HepG2 (cell line): ENCODE results near the gene OPN3. TPM values are rescaled to one million over a fixed set of nuclear protein-coding genes. Genes with fewer than 3 reads are reported as not detected.

Experiments used
- ATAC-seq: fragments of 200-7000 bp; cut with Tn5 transposase; 3 replicates; pipeline ENCODE4 v1.9.1; 2020; ENCODE audit warnings: mild to moderate bottlenecking, moderate library complexity
- BruUV-seq: library from RNA; stranded (reverse); fragments of 400-500 nt; replicated peaks from 2 replicates; lab custom pipeline; 2021; lab: Mats Ljungman, UMichigan
- CTCF ChIA-PET: fragments of 300-600 bp; formaldehyde crosslinking; extraction: SDS; loops from one replicate; lab custom pipeline; 2021; ENCODE audit warnings: low total read pairs, inconsistent platforms, low intra/inter-chr PET ratio; lab: Yijun Ruan, JAX
- POLR2A ChIA-PET: fragments of 350-600 bp; sonication (Branson Sonifier 250); formaldehyde crosslinking; loops from one replicate; lab custom pipeline; 2020; ENCODE audit warnings: antibody characterized with exemption, inconsistent platforms; lab: Yijun Ruan, JAX
- DNase-seq: peaks from one replicate; pipeline ENCODE4 v3.0.0-alpha.2; 2015; ENCODE audit warnings: low spot score
- FAIRE-seq: peaks from 3 replicates; lab custom pipeline; 2011; peaks lifted over from hg19 to GRCh38; lab: Jason Lieb, UNC
- H2AFZ ChIP-seq: one replicate; pipeline ENCODE4 v1.6.1; 2011; ENCODE audit warnings: low read length, inconsistent platforms
- H3K27ac ChIP-seq: fragments of 300-600 bp; 3 replicates; pipeline ENCODE4 v1.8.0; 2011; ENCODE audit warnings: mixed run types, mild to moderate bottlenecking, mixed read lengths, low read length, inconsistent platforms; ENCODE audit not compliant: insufficient read depth; ENCODE audit errors: extremely low read length
- H3K27me3 ChIP-seq, 2 experiments: fragments of 200-600 bp in 1 of 2; 2 replicates in 1 of 2; 3 replicates in 1 of 2; pipeline versions ENCODE4 v1.6.0 to v1.8.0; 2011; ENCODE audit warnings: low read length in 2 of 2, mild to moderate bottlenecking in 2 of 2, moderate library complexity in 2 of 2, inconsistent platforms in 1 of 2; ENCODE audit not compliant: insufficient read depth in 2 of 2, control insufficient read depth in 1 of 2
- H3K36me3 ChIP-seq, 2 experiments: fragments of 200-600 bp in 1 of 2; replicated peaks in 1 of 2; 2 replicates in 1 of 2; 3 replicates in 1 of 2; pipeline versions ENCODE4 v1.5.1 to v1.8.0; 2011; ENCODE audit warnings: low read length in 2 of 2, inconsistent platforms in 1 of 2; ENCODE audit not compliant: insufficient read depth in 2 of 2, control insufficient read depth in 1 of 2
- H3K4me1 ChIP-seq: 2 replicates; pipeline ENCODE4 v1.5.1; 2012; ENCODE audit warnings: low read length, inconsistent platforms; ENCODE audit not compliant: insufficient read depth
- H3K4me2 ChIP-seq: 2 replicates; pipeline ENCODE4 v1.6.0; 2011; ENCODE audit warnings: low read depth, low read length, inconsistent platforms
- H3K4me3 ChIP-seq, 3 experiments: fragments of 200-600 bp in 1 of 3; sonication (generic), shearing (Covaris generic) in 1 of 3; replicated peaks in 1 of 3; 2 replicates each; pipeline ENCODE4 v1.5.1; 2011 to 2016; ENCODE audit warnings: low read length in 3 of 3, inconsistent platforms in 2 of 3, low read depth in 2 of 3, mild to moderate bottlenecking in 2 of 3, control low read depth in 1 of 3, mixed read lengths in 1 of 3; ENCODE audit not compliant: insufficient read depth in 1 of 3
- H3K79me2 ChIP-seq: one replicate; pipeline ENCODE4 v1.6.1; 2011; ENCODE audit warnings: low read length, inconsistent platforms; ENCODE audit not compliant: insufficient read depth
- H3K9ac ChIP-seq: 2 replicates; pipeline ENCODE4 v1.6.0; 2011; ENCODE audit warnings: mild to moderate bottlenecking, low read depth, low read length, inconsistent platforms; ENCODE audit not compliant: insufficient read depth
- H3K9me3 ChIP-seq: 2 replicates; pipeline ENCODE4 v1.5.1; 2012; ENCODE audit warnings: mild to moderate bottlenecking, low read length
- H4K20me1 ChIP-seq: 2 replicates; pipeline ENCODE4 v1.6.0; 2011; ENCODE audit warnings: inconsistent platforms, mild to moderate bottlenecking, low read length, moderate library complexity; ENCODE audit not compliant: insufficient read depth
- ELF3 ChIP-seq: IDR thresholded peaks from 2 replicates; pipeline ENCODE4 v1.6.1; 2016; ENCODE audit warnings: missing genetic modification reagents, missing compliant biosample characterization
- PRPF4 ChIP-seq: fragments of 200-400 bp; formaldehyde crosslinking; IDR thresholded peaks from 2 replicates; pipeline ENCODE4 v1.6.1; 2016; ENCODE audit warnings: low read length, low read depth; ENCODE audit not compliant: poor library complexity, severe bottlenecking
- SP5 ChIP-seq: IDR thresholded peaks from 2 replicates; pipeline ENCODE4 v1.6.1; 2016; ENCODE audit warnings: low read depth, borderline replicate concordance
- ZFP36L2 ChIP-seq: sonication (generic); formaldehyde crosslinking; IDR thresholded peaks from 2 replicates; pipeline ENCODE4 v1.4.0; 2020; ENCODE audit warnings: missing genetic modification reagents
- ZNF253 ChIP-seq: sonication (generic); formaldehyde crosslinking; IDR thresholded peaks from 2 replicates; pipeline ENCODE4 v1.8.0; 2022; ENCODE audit warnings: mild to moderate bottlenecking, missing genetic modification reagents, borderline replicate concordance
- ZNF660 ChIP-seq: sonication (generic); formaldehyde crosslinking; IDR thresholded peaks from 2 replicates; pipeline ENCODE4 v1.5.1; 2020; ENCODE audit warnings: mild to moderate bottlenecking, low read depth, missing genetic modification reagents, borderline replicate concordance
- WGBS: methylation state at CpG from one replicate; pipeline ENCODE4 v1.1.6; 2017; ENCODE audit warnings: low lambda C conversion rate; 5-methylcytosine and 5-hydroxymethylcytosine counted together
- in situ Hi-C: cut with HindIII; loops from 2 replicates; pipeline ENCODE4 v1.10.0; 2017; ENCODE audit warnings: low pct_unique_long_range_greater_than_20kb; ENCODE audit not compliant: extremely low pct_ligation_motif_present
- intact Hi-C: fragments of 100-400 bp; cut with micrococcal nuclease; formaldehyde crosslinking; loops from one replicate; pipeline ENCODE4 v1.10.0; 2022; ENCODE audit not compliant: unreplicated experiment
- polyA plus RNA-seq, 8 experiments: library from polyadenylated mRNA; depleted of rRNA in 3 of 8; stranded (reverse) in 7 of 8; unstranded in 1 of 8; fragments of >200 nt; fragmentation: Illumina TruSeq in 4 of 8; extraction: Trizol in 4 of 8; gene quantifications; 2 replicates each; pipeline versions ENCODE4 v1.2.1 to v1.2.3, GENCODE V29; 2011 to 2016; ENCODE audit warnings: low read depth in 4 of 8, missing spikeins in 1 of 8, mixed read lengths in 1 of 8; ENCODE audit not compliant: insufficient read depth in 1 of 8
- total RNA-seq, 5 experiments: library from RNA; depleted of rRNA; stranded (reverse); fragments of >200 nt; fragmentation: Illumina TruSeq; extraction: Trizol; gene quantifications; 2 replicates each; pipeline ENCODE4 v1.2.3, GENCODE V29; 2016; ENCODE audit warnings: low read depth in 1 of 5

Gene OPN3
- total and polyA plus RNA-seq, 2 of the 13 experiments (the other 11 are each of a cell fraction or from before 2014, with no cell fraction given): 17.4 to 23.0 TPM

GRCh38 chr1:241589521-241589920, 50.6 kb downstream of the OPN3 start:
- H3K27ac ChIP-seq: no peak overlapping the region
- in situ Hi-C loops (no loop called here), intact Hi-C loops (no loop called here)
- H3K9me3 ChIP-seq: no peaks in the 10 kb centered on the region
- TF ChIP-seq SP5 (CRISPR knock-in tag): no peak
- peak; percentile 51 for TF ChIP-seq ELF3 (CRISPR knock-in tag)
- TF ChIP-seq ZNF253 (CRISPR knock-in tag): no peak
- H3K4me1 ChIP-seq: no peaks in the 10 kb centered on the region
- ChIA-PET CTCF (no interaction called here), POLR2A (no interaction called here)
- no peak overlapping the region for H3K4me3 ChIP-seq
- H2AFZ ChIP-seq: no peak overlapping the region
- FAIRE-seq (no peak), ATAC-seq (no peak), DNase-seq (no peak)
- no peaks in the 10 kb centered on the region for H3K79me2 ChIP-seq
- no peaks in the 10 kb centered on the region; a peak in 1 of 5 replicates for H3K36me3 ChIP-seq
- WGBS: 10% methylated on average over 7 of the region's 7 CpGs
- no peaks in the 10 kb centered on the region for H4K20me1 ChIP-seq
- no peaks in the 10 kb centered on the region for H3K27me3 ChIP-seq
- H3K9ac ChIP-seq: no peak overlapping the region
- no peak overlapping the region for H3K4me2 ChIP-seq
- no TSS peak for BruUV-seq

DNA sequence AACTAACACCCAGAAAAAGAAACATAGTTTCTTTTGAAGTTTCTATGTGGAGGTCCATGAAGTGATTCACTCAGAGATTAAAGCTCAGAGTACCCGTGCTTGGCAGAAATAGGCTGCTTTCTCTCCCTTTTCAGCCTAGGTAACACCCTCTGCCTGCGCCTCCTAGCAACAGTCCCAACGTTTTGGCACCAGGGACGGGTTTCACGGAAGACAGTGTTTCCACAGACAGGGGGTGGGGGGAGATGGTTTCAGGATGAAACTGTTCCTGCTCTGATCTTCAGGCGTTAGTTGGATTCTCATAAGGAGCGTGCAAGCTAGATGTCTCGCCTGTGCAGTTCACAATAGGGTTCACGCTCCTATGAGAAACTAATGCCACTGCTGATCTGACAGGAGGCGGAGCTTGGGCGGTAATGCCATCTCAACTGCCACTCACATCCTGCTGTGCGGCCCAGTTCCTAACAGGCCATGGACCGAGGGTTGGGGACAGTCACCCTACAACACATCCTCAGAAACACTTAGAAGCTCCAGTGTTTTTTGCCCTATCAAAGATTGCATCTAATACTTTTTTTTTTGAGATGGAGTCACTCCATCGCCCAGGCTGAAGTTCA, 53.2 kb downstream of the OPN3 start:
- no peaks in the 10 kb centered on the region for H3K79me2 ChIP-seq
- H3K27me3 ChIP-seq: no peaks in the 10 kb centered on the region
- no peak overlapping the region for H3K4me3 ChIP-seq
- in situ Hi-C loops (no loop called here), intact Hi-C loops (no loop called here)
- no peak overlapping the region for H3K4me2 ChIP-seq
- TF ChIP-seq PRPF4 (no peak), ZNF660 (no peak), ZFP36L2 (CRISPR knock-in tag) (no peak)
- WGBS: 65% methylated on average over 12 of the region's 14 CpGs
- H4K20me1 ChIP-seq: no peaks in the 10 kb centered on the region
- ChIA-PET CTCF (no interaction called here), POLR2A (no interaction called here)
- H3K36me3 ChIP-seq: no peaks in the 10 kb centered on the region
- BruUV-seq: no TSS peak
- H2AFZ ChIP-seq: no peak overlapping the region
- DNase-seq (no peak), ATAC-seq (no peak), FAIRE-seq (no peak)
- no peak overlapping the region for H3K9ac ChIP-seq
- no peaks in the 10 kb centered on the region for H3K9me3 ChIP-seq
- H3K27ac ChIP-seq: no peak overlapping the region
- no peaks in the 10 kb centered on the region for H3K4me1 ChIP-seq
